ENCODE data around the gene RABAC1. TPM values are rescaled to one million over a fixed set of nuclear protein-coding genes. Genes with fewer than 3 reads are reported as not detected.
A peak's percentile ranks its signal among the peaks of the same experiment; 100 is the strongest.

Gene RABAC1
- total and polyA plus RNA-seq, 9 of the 15 experiments (the other 6 are each of a cell fraction or from before 2014, with no cell fraction given), result 2.4 to 28.1 (median 9.3) TPM

DNA sequence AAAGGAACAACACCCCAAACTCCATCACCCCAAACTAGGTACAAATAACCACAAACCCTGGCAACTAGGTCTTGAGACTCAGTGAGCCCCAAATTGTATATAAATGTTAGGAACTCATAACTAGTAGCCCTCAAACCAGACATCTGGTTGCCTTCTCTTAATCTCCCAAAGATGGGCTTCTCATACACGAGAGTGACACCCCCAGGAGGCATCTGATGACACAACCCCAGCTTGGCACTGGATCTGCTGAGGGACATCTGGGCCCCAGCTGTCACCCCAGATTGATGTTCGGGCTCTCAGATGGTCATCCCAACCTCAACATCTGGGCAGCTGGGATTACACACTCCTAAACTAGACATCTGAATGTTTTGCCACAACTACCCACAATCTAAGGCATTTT, 14.8 kb downstream of the RABAC1 start:
- Histone ChIP-seq H3K79me2 (ENCODE audit: control insufficient read depth, insufficient read depth, low read length) (no peaks in the 10 kb centered on the region), H4K20me1 (replicated peaks; ENCODE audit: control insufficient read depth, insufficient read depth, low read length) (no peaks in the 10 kb centered on the region), H3K36me3 (ENCODE audit: control insufficient read depth, insufficient read depth, low read length) (no peaks in the 10 kb centered on the region), H3K4me1 (replicated peaks in 1 of 2; ENCODE audit: control insufficient read depth in 2 of 2, insufficient read depth in 2 of 2, low read length in 2 of 2) (peaks cover 0 to 21% of the 10 kb centered on the region in 2 experiments; a peak in 2 of 5 replicates), H3K9me1 (ENCODE audit: control insufficient read depth, insufficient read depth, low read length) (no peaks in the 10 kb centered on the region), H3K27me3 (ENCODE audit: control insufficient read depth in 2 of 2, insufficient read depth in 2 of 2, low read length in 2 of 2) (no peaks in the 10 kb centered on the region), H3K27ac (ENCODE audit: extremely low read depth, low read depth, low read length) (no peak overlapping the region), H2AFZ (ENCODE audit: low read depth, low read length) (no peak overlapping the region), H3K4me2 (ENCODE audit: insufficient read depth, low read length) (no peak overlapping the region), H3K9ac (ENCODE audit: insufficient read depth in 1 of 2, low read depth in 2 of 2, low read length in 2 of 2) (no peak overlapping the region), H3K4me3 (no peak overlapping the region), H3K9me3 (replicated peaks; ENCODE audit: control insufficient read depth, insufficient read depth, low read depth, low read length) (no peaks in the 10 kb centered on the region)
- ATAC-seq (no peak), DNase-seq (ENCODE audit: extremely low read depth in 1 of 4, low spot score in 3 of 4) (no peak), FAIRE-seq (no peak)
- intact Hi-C loops (cut with micrococcal nuclease), result no loop called here
- in situ Hi-C loops (cut with MboI), result no loop called here
- ChIA-PET POLR2A (interaction anchor here (1.3 to 1.8 kb wide), 2 partner anchors 13 to 15 kb away, joined by 5 to 6 read pairs; no protein-coding TSS in a partner anchor), CTCF (ENCODE audit: low intra/inter-chr PET ratio) (interaction anchor here (0.9 kb wide), 1 partner anchor 151 kb away, joined by 4 read pairs; no protein-coding TSS in a partner anchor)
- 38% methylated on average over 2 of the region's 2 CpGs for WGBS (ENCODE audit: insufficient coverage, low coverage, missing lambda C conversion rate)
- TF ChIP-seq MEIS2 (IDR thresholded peaks at IDR 0.05; ENCODE audit: partially characterized antibody), result peak; percentile 54
- TF ChIP-seq PML (IDR thresholded peaks at IDR 0.05; ENCODE audit: low read length), result no peak
- TF ChIP-seq, protein P1, sequence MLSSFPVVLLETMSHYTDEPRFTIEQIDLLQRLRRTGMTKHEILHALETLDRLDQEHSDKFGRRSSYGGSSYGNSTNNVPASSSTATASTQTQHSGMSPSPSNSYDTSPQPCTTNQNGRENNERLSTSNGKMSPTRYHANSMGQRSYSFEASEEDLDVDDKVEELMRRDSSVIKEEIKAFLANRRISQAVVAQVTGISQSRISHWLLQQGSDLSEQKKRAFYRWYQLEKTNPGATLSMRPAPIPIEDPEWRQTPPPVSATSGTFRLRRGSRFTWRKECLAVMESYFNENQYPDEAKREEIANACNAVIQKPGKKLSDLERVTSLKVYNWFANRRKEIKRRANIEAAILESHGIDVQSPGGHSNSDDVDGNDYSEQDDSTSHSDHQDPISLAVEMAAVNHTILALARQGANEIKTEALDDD (IDR thresholded peaks at IDR 0.05), result 0 out of 2 replicates have a peak, but pooled peaks have one; percentile 14
- peak; percentile 42 for TF ChIP-seq CBFA2T3 (IDR thresholded peaks at IDR 0.05)
- no TSS peak for BruUV-seq (replicated peaks)
